Ishikawa (cell line): ENCODE results near the gene ZDHHC24.
A peak's percentile ranks its signal among the peaks of the same experiment; 100 is the strongest.

Source experiments
- CEBPB ChIP-seq: IDR thresholded peaks from 2 replicates; pipeline ENCODE4 v1.6.1; 2012
- CREB1 ChIP-seq: IDR thresholded peaks from 2 replicates; pipeline ENCODE4 v1.6.1; 2012; ENCODE audit warnings: low read depth
- EGR1 ChIP-seq: IDR thresholded peaks from 2 replicates; pipeline ENCODE4 v1.6.1; 2012
- EP300 ChIP-seq: IDR thresholded peaks from 2 replicates; pipeline ENCODE4 v1.6.1; 2012; ENCODE audit warnings: borderline replicate concordance
- FOXM1 ChIP-seq: IDR thresholded peaks from 2 replicates; pipeline ENCODE4 v1.6.1; 2012; ENCODE audit warnings: low read depth, borderline replicate concordance
- RAD21 ChIP-seq: IDR thresholded peaks from 2 replicates; pipeline ENCODE4 v1.6.1; 2012; ENCODE audit warnings: low read depth
- TAF1 ChIP-seq: IDR thresholded peaks from 2 replicates; pipeline ENCODE4 v1.6.1; 2012; ENCODE audit warnings: low read depth, mild to moderate bottlenecking
- TCF12 ChIP-seq: IDR thresholded peaks from 2 replicates; pipeline ENCODE4 v1.6.1; 2012; ENCODE audit warnings: low read depth
- TEAD4 ChIP-seq: IDR thresholded peaks from 2 replicates; pipeline ENCODE4 v1.6.1; 2012
- YY1 ChIP-seq: IDR thresholded peaks from 2 replicates; pipeline ENCODE4 v1.6.1; 2012; ENCODE audit warnings: low read depth
- ZBTB7A ChIP-seq: IDR thresholded peaks from 2 replicates; pipeline ENCODE4 v1.6.1; 2012; ENCODE audit warnings: low read depth
- TF ChIP-seq, protein P1 (sequence below): IDR thresholded peaks from 2 replicates; pipeline ENCODE4 v1.6.1; 2012
- TF ChIP-seq, protein P2 (sequence below): IDR thresholded peaks from 2 replicates; pipeline ENCODE4 v1.6.1; 2012; ENCODE audit warnings: low read depth, mild to moderate bottlenecking
- TF ChIP-seq, protein P3 (sequence below): IDR thresholded peaks from 2 replicates; pipeline ENCODE4 v1.6.1; 2012

DNA sequence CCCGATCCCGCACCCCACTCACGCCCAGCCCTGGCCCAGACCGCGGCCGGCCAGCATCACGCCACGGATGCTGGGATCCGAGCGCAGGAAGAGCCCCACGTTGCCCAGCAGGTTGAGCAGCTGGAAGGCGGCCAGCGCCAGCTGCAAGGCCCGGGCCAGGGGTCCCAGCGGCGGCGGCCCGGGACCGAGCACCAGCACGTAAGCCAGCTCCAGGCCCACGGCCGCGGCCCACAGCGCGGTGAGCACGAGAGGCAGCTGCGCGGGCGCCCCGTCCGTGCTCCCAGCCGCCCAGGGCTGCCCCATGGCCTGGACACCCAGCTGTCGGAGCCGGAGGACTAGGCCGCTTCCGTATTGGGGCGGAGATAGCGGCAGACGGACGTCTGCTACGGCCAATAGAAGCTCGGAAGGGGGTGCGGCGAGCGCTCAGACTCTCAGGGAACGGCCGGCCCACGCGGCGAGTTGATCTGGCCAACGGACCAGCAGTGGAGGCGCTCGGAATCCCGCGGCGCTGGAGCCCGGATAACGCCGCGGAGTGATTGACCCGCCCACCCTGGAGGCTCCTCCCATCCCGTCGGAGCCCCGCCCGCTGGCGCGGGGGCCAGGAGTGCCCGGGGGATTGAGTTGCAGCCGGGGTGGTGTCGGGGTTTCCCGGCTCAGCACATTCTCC lies at the start of gene ZDHHC24:
- TF ChIP-seq YY1 (peak; percentile 39; the same call in 1 of the 2 replicates), TEAD4 (peak; percentile 36; the same call in 1 of the 2 replicates), RAD21 (no peak), CREB1 (no peak), FOXM1 (no peak), CEBPB (no peak), TAF1 (peak; percentile 65), EP300 (0 out of 2 replicates have a peak, but pooled peaks have one; percentile 11), TCF12 (peak; percentile 51; the same call in 1 of the 2 replicates), ZBTB7A (0 out of 2 replicates have a peak, but pooled peaks have one; percentile 45), EGR1 (no peak)
- TF ChIP-seq, protein P1, sequence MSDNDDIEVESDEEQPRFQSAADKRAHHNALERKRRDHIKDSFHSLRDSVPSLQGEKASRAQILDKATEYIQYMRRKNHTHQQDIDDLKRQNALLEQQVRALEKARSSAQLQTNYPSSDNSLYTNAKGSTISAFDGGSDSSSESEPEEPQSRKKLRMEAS: peak; percentile 63
- TF ChIP-seq, protein P2, sequence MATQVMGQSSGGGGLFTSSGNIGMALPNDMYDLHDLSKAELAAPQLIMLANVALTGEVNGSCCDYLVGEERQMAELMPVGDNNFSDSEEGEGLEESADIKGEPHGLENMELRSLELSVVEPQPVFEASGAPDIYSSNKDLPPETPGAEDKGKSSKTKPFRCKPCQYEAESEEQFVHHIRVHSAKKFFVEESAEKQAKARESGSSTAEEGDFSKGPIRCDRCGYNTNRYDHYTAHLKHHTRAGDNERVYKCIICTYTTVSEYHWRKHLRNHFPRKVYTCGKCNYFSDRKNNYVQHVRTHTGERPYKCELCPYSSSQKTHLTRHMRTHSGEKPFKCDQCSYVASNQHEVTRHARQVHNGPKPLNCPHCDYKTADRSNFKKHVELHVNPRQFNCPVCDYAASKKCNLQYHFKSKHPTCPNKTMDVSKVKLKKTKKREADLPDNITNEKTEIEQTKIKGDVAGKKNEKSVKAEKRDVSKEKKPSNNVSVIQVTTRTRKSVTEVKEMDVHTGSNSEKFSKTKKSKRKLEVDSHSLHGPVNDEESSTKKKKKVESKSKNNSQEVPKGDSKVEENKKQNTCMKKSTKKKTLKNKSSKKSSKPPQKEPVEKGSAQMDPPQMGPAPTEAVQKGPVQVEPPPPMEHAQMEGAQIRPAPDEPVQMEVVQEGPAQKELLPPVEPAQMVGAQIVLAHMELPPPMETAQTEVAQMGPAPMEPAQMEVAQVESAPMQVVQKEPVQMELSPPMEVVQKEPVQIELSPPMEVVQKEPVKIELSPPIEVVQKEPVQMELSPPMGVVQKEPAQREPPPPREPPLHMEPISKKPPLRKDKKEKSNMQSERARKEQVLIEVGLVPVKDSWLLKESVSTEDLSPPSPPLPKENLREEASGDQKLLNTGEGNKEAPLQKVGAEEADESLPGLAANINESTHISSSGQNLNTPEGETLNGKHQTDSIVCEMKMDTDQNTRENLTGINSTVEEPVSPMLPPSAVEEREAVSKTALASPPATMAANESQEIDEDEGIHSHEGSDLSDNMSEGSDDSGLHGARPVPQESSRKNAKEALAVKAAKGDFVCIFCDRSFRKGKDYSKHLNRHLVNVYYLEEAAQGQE: no peak
- TF ChIP-seq, protein P3, sequence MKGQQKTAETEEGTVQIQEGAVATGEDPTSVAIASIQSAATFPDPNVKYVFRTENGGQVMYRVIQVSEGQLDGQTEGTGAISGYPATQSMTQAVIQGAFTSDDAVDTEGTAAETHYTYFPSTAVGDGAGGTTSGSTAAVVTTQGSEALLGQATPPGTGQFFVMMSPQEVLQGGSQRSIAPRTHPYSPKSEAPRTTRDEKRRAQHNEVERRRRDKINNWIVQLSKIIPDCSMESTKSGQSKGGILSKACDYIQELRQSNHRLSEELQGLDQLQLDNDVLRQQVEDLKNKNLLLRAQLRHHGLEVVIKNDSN: no peak
